ENCODE measurements around the gene ANKIB1.
A peak's percentile ranks its signal among the peaks of the same experiment; 100 is the strongest.
"Not testable (repeated sequence)": the region's sequence is repeated elsewhere in the genome, so short reads cannot be mapped to it uniquely, and the experiment has no call there.

The ANKIB1 gene

DNA sequence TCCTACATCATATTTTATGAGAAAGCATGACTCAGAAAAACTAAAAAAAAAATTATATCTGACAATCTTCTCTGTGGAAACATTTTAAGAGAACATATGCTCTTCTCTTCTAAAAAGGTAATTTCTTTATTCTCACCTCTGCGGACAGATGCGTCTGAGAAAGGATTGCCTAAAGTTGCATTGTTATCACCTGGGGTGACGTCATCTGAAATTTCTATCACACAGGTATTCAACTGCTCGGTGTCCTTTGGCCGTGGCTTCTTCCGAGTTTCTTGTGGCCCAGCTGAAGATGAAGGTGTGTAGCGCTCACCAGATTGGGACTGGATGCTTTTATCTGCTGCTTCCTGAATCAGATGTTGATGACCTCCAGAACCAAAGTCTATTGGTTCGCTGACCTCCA, 187.2 kb downstream of the ANKIB1 start:
- Histone ChIP-seq H3K9ac (ENCODE audit: low read length) (no peak overlapping the region), H3K4me1 (ENCODE audit: control insufficient read depth, insufficient read depth, low read length) (no peaks in the 10 kb centered on the region), H3K4me3 (ENCODE audit: low read length) (no peak overlapping the region), H3K9me3 (ENCODE audit: control insufficient read depth, low read length) (no peaks in the 10 kb centered on the region), H3K27me3 (replicated peaks; ENCODE audit: control insufficient read depth, insufficient read depth, low read length) (peaks cover 4% of the 10 kb centered on the region), H3K36me3 (ENCODE audit: control insufficient read depth, insufficient read depth, low read length, severe bottlenecking) (no peaks in the 10 kb centered on the region)
- DNase-seq (ENCODE audit: low read depth) = no peak

DNA sequence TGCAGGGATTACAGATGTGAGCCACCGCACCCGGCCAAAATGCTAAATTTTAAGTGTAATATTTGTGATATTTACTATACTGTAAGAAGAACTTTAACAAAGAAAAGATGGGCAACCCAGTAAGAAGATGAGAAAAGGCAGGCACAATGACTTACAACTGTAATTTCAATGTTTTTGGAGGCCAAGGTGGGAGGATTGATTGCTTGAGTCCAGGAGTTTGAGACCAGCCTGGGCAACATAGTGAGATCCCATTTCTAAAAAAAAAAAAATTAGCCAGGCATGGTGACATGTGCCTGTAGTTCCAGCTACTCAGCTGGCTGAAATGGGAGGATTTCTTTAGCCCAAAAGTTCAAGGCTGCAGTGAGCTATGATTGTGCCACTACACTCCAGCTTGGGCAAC, 189.8 kb downstream of the ANKIB1 start:
- Histone ChIP-seq H3K4me3 (ENCODE audit: low read length) (no peak overlapping the region), H3K9ac (ENCODE audit: low read length) (no peak overlapping the region), H3K9me3 (ENCODE audit: control insufficient read depth, low read length) (no peaks in the 10 kb centered on the region), H3K27me3 (replicated peaks; ENCODE audit: control insufficient read depth, insufficient read depth, low read length) (peaks cover 8% of the 10 kb centered on the region), H3K4me1 (ENCODE audit: control insufficient read depth, insufficient read depth, low read length) (no peaks in the 10 kb centered on the region), H3K36me3 (ENCODE audit: control insufficient read depth, insufficient read depth, low read length, severe bottlenecking) (no peaks in the 10 kb centered on the region)
- DNase-seq (ENCODE audit: low read depth) = no peak

DNA sequence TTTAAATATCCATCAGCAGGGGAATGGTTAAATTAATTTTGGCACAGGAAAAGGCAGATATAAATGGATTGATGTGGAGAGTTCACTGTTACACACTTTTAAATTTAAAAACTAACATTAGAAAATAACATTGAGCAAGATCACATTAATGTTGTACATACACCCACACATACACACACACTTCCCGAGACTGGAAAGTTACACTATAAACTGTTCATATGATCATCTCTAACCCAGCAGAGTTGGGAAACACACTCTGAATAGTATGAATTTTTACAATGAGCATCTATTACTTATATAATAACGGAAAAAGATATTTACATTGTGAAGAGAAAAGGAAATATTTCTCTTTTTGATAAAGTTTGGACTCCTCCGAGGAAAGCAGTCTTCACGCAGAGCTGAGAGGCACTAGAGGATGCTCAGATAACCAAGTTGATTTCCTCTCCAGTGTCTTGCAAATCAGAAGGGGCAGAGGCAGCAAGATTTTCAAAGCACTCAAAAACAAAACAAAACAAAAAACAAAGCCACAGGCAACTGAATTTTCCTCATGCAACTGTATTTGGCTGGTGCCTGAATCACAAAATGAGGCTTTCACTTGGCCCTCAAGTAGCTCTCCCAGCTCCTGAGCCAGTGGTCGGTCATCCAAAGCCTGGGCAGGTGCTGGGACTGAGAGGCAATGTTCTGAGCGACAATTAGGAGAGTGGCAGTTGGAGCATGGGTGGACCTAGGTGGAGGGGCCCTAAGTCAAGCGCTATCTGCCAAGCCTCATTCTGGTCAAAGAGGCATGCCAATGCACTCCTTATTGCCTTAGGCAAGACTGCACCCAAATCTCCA, 191.1 kb downstream of the ANKIB1 start:
- Histone ChIP-seq H3K4me3 (ENCODE audit: low read length) (no peak overlapping the region), H3K27me3 (replicated peaks; ENCODE audit: control insufficient read depth, insufficient read depth, low read length) (peaks cover 11% of the 10 kb centered on the region), H3K9ac (ENCODE audit: low read length) (no peak overlapping the region), H3K36me3 (ENCODE audit: control insufficient read depth, insufficient read depth, low read length, severe bottlenecking) (no peaks in the 10 kb centered on the region), H3K4me1 (ENCODE audit: control insufficient read depth, insufficient read depth, low read length) (no peaks in the 10 kb centered on the region), H3K9me3 (ENCODE audit: control insufficient read depth, low read length) (no peaks in the 10 kb centered on the region)
- no peak for DNase-seq (ENCODE audit: low read depth)

DNA sequence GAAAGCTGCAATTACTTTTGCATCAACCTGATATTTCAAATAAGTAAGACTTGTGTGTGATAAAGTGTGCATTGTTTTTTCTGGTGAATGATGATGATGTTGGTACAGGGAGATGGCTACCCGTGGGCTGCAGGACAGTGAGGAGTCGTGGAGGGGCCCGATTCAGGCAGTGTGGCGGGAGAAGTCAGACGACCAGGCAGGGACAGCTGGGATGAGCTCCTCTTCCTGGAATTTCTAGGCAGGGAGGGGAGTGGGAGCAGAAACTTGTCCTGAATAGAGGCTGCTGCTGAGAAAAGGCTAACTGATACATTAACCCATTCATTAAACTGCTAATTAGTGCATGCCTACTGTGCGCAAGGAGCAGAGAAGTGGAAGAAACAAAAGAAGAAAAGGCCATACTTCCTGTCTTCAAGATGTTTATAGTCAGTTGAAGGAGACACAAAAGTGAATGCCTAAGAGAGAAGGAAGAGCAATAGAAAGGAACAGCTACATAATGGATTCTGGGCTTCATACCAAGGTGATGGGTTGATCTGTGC, 192.2 kb downstream of the ANKIB1 start:
- Histone ChIP-seq H3K9me3 (ENCODE audit: control insufficient read depth, low read length) (no peaks in the 10 kb centered on the region), H3K4me3 (ENCODE audit: low read length) (no peak overlapping the region), H3K27me3 (replicated peaks; ENCODE audit: control insufficient read depth, insufficient read depth, low read length) (peaks cover 11% of the 10 kb centered on the region), H3K4me1 (ENCODE audit: control insufficient read depth, insufficient read depth, low read length) (no peaks in the 10 kb centered on the region), H3K36me3 (ENCODE audit: control insufficient read depth, insufficient read depth, low read length, severe bottlenecking) (no peaks in the 10 kb centered on the region), H3K9ac (ENCODE audit: low read length) (no peak overlapping the region)
- no peak for DNase-seq (ENCODE audit: low read depth)

DNA sequence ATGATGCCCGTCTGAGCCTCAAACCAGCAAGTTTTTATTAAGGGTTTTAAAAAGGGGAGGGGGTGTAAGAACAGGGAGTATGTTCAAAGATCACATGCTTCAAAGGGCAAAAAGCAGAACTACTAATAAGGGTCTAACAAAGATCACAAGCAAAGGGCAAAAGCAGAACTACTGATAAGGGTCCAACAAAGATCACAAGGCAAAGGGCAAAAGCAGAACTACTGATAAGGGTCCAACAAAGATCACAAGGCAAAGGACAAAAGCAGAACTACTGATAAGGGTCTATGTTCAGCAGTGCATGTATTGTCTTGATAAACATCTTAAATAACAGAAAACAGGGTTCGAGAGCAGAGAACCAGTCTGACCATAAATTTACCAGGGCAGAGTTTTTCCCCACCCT, 196.9 kb downstream of the ANKIB1 start:
- not testable (repeated sequence) for H3K9ac ChIP-seq (ENCODE audit: low read length); H3K4me3 ChIP-seq (ENCODE audit: low read length); DNase-seq (ENCODE audit: low read depth)

DNA sequence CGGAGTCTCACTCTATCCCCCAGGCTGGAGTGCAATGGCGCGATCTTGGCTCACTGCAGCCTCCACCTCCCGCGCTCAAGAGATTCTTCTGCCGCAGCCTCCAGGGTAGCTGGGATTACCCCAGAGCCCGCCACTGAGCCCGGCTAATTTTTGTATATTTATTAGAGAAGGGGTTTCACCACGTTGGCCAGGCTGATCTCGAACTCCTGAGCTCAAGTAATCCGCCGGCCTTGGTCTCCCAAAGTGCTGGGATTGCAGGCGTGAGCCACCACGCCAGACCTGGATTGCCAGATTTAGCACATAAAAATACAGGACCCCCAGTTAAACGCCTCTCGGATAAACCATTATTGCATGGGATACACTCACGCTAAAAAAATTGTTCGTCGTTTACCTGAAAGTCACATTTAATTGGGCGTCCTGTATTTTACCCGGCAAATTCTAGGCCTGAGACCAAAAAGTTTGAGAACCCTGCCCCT, 201.1 kb downstream of the ANKIB1 start:
- H3K4me1 ChIP-seq (ENCODE audit: control insufficient read depth, insufficient read depth, low read length) = peaks cover 6% of the 10 kb centered on the region
- no peaks in the 10 kb centered on the region for H3K9me3 ChIP-seq (ENCODE audit: control insufficient read depth, low read length)
- no peaks in the 10 kb centered on the region for H3K27me3 ChIP-seq (replicated peaks; ENCODE audit: control insufficient read depth, insufficient read depth, low read length)
- H3K36me3 ChIP-seq (ENCODE audit: control insufficient read depth, insufficient read depth, low read length, severe bottlenecking) = peaks cover 19% of the 10 kb centered on the region
- DNase-seq (ENCODE audit: low read depth) = no peak
- peak overlapping the region; percentile 94 for H3K4me3 ChIP-seq (ENCODE audit: low read length)
- H3K9ac ChIP-seq (ENCODE audit: low read length) = peak overlapping the region; percentile 99

More for the DNA sequence above, 196.9 kb downstream of the ANKIB1 start:
- not testable (repeated sequence) for H3K9me3 ChIP-seq (ENCODE audit: control insufficient read depth, low read length); H3K4me1 ChIP-seq (ENCODE audit: control insufficient read depth, insufficient read depth, low read length); H3K36me3 ChIP-seq (ENCODE audit: control insufficient read depth, insufficient read depth, low read length, severe bottlenecking); H3K27me3 ChIP-seq (replicated peaks; ENCODE audit: control insufficient read depth, insufficient read depth, low read length)

DNA sequence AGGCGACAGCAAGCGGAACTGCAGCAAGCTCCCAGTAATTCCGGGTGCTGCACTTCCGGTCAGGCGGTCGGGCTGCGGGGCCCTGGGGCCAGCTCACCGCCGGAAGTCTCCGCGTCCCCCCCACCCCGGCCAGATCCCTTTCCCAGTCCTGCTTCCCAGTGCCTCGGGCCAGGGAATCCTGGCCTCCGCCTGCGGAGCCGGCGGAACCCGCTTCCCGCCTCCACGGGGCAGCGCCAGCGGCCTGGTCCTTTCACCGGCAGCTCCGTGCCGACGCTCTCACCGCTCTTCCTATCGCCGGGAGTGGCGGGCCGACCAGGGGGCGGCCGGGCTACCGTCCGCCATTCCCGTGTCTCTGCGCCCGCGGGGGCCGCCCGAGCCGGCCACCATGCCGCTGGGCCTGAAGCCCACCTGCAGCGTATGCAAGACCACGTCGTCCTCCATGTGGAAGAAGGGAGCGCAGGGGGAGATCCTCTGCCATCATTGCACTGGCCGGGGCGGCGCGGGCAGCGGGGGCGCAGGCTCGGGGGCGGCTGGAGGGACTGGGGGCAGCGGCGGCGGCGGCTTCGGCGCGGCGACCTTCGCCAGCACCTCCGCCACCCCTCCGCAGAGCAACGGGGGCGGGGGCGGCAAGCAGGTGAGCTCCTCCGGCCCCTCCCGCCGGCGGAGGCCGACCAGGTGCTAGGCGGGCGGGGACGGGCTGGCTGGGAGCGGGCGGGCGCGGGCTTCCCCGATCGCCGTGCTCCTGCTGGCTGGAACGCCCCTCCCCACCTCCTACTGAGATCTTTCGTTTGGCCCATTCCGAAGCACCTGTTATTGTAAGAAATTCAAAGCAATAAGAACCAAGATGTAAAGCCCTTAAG, 201.8 kb downstream of the ANKIB1 start, which contains the start of gene GATAD1:
TSS of gene GATAD1 (plus strand) at position 138 of the 860 bp plus-strand sequence. CDS start at position 386, 248 bp downstream.
- no peaks in the 10 kb centered on the region for H3K9me3 ChIP-seq (ENCODE audit: control insufficient read depth, low read length)
- H3K9ac ChIP-seq (ENCODE audit: low read length) = peak within 1 kb of the TSS; percentile 99
- peak; percentile 97 for DNase-seq (ENCODE audit: low read depth)
- H3K4me3 ChIP-seq (ENCODE audit: low read length) = peak within 1 kb of the TSS; percentile 94
- H3K4me1 ChIP-seq (ENCODE audit: control insufficient read depth, insufficient read depth, low read length) = peaks cover 6% of the 10 kb centered on the region
- peaks cover 25% of the 10 kb centered on the region for H3K36me3 ChIP-seq (ENCODE audit: control insufficient read depth, insufficient read depth, low read length, severe bottlenecking)
- no peaks in the 10 kb centered on the region for H3K27me3 ChIP-seq (replicated peaks; ENCODE audit: control insufficient read depth, insufficient read depth, low read length)

DNA sequence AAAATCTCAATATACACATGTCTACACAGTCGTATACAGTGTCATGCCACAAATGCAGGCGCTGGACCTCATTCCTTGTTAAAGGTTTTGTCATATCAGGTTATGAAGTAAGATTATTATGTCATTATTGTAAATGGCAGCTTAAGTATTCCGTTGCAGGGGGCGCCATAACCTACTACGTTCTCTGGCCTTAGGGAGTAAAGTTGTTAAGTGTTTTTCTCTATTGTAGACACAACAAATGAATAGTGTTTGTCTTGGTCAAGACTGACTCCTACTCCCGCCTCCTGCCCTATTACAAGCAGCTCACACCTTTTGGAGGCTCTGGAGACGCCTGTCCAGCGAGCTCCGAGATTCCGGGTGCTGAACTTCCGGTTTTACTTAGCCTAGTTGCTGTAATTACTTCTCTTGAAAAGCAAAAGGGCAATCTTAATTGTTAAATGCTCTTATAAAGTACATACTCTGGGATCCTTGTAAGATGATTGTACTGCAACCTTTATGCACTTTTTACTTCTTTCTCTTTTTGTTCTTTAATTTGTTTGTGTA, 202.5 kb downstream of the ANKIB1 start:
- peaks cover 6% of the 10 kb centered on the region for H3K4me1 ChIP-seq (ENCODE audit: control insufficient read depth, insufficient read depth, low read length)
- no peaks in the 10 kb centered on the region for H3K27me3 ChIP-seq (replicated peaks; ENCODE audit: control insufficient read depth, insufficient read depth, low read length)
- H3K9ac ChIP-seq (ENCODE audit: low read length) = peak overlapping the region; percentile 99
- peak; percentile 75 for DNase-seq (ENCODE audit: low read depth)
- H3K4me3 ChIP-seq (ENCODE audit: low read length) = peak overlapping the region; percentile 94
- H3K36me3 ChIP-seq (ENCODE audit: control insufficient read depth, insufficient read depth, low read length, severe bottlenecking) = peaks cover 32% of the 10 kb centered on the region
- H3K9me3 ChIP-seq (ENCODE audit: control insufficient read depth, low read length) = no peaks in the 10 kb centered on the region
